ENCODE data around the gene RGS17.
"Not testable (repeated sequence)": the region's sequence is repeated elsewhere in the genome, so short reads cannot be mapped to it uniquely, and the experiment has no call there.

RGS17 gene

GRCh38 chr6:153123801-153124200, 7.3 kb downstream of the RGS17 start:
- no peak for DNase-seq

- no peak for DNase-seq
Observed at GRCh38 chr6:153121311-153121710, 9.8 kb downstream of the RGS17 start.

GRCh38 chr6:153117986-153118879, 12.8 kb downstream of the RGS17 start:
- DNase-seq, result no peak

- not testable (repeated sequence) for DNase-seq
Observed at GRCh38 chr6:153111082-153111481, 20.0 kb downstream of the RGS17 start.

DNA sequence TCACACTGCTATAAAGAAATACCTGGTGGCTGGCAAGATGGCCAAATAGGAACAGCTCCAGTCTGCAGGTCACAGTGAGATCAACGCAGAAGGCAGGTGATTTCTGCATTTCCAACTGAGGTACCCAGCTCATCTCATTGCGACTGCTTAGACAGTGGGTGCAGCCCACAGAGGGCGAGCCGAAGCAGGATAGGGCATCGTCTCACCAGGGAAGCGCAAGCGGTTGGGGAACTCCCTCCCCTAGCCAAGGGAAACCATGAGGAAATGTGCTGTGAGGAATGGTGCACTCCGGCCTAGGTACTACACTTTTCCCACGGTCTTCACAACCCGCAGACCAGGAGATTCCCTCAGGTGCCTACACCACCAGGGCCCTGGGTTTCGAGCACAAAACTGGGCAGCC, 20.5 kb downstream of the RGS17 start:
- DNase-seq, result not testable (repeated sequence)

GRCh38 chr6:153108315-153108714, 22.8 kb downstream of the RGS17 start:
- no peak for DNase-seq

GRCh38 chr6:153106021-153106420, 25.1 kb downstream of the RGS17 start:
- no peak for DNase-seq

DNA sequence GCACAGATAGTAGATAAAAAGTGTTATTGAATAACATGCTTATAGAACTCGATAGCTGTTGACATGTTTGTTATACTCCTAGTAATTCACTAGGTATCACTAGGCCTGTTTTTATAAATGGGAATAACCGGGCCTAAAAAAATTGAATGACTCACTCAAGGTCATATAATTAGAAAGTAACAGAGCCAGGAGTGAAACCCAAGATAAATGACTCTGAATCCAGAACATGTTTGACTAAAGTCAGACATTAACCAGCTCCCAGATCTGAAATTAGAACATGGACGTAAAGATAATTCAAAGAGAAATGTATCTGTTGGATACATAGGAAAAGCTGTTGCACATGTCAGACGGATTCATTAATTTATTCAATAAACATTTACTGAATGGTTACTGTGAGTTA, 26.9 kb downstream of the RGS17 start:
- DNase-seq, result no peak

DNA sequence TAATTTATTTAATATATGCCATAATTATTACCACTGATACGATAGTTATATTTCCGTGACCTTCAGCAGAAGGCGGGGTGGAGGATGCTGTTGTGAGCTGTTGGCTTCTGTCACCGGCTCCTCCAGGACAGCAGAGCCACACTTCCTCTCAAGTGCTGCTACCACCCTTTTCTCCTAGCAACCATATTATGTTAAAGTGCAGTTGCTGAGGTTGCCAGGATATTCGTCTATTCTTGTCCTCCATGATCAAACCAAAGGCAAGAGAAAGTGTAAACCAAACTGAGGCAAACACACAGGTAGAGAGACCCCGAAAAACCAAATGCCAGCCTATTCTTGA, 27.8 kb downstream of the RGS17 start:
- DNase-seq, result no peak

- no peak for DNase-seq
Observed at GRCh38 chr6:153102605-153103318, 28.3 kb downstream of the RGS17 start.

GRCh38 chr6:153101461-153101860, 29.6 kb downstream of the RGS17 start:
- DNase-seq, result no peak

DNA sequence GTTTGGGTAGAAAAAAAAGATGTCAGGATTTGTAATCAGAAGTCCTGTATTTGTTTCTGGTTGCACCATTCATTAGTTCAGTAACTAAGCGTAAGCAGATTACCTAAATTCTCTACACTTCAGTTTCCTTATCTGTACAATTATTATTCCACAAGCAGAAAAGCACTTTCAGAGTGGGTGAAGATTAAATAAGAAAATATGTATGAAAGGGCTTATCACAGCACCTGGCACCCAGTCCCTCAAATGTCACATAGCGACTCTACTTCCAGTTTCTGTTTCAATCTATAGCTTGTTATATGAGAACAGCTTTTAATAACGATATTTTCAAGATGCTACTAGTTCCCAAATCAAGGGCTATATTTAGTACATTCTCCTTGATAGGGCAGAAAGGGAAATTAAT, 31.4 kb downstream of the RGS17 start:
- DNase-seq, result no peak

- DNase-seq, result no peak
Observed at GRCh38 chr6:153096792-153097191, 34.3 kb downstream of the RGS17 start.

GRCh38 chr6:153096031-153096430, 35.1 kb downstream of the RGS17 start:
- DNase-seq, result no peak

DNA sequence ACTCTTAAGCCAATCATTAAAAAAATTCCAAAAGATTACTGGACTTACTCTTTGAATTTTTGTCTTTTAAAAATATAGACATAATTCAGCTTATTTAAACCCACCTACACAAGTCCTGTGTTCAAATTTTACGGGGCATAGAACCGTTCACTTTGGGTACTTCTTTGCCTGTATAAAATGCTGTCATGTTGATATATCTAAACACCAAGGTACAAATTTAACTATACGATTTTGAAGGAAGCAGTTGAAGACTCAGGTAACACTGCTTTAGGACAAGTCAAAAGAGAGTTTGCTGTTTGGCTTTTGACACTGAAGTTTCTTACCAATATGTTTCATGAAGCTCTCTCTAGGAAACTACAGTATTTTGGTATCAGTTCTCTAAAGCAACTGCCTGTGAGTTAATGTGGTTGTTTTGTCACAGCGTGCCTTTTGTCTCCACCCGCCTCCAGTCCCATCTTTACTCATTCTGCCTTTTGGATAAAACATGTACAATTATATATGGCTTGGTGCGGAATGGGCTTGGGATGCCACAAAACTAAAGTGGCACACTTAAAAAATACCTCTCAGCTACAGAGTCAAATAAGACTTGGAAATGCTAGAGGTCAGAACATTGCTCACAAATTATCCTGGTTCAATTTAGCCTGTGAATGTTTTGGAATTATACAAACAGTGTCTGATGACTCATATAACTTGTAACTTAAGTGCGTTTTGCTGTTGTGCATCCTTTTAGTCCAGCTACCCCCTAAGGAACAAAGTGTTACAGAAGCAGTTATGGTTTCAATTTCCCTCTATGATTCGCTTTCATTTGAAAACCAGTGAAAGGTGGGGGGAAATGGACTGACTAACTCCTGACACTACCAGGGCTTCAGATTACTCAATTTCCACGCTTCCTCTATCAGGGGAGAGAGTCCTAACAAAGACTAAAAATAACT, 38.7 kb downstream of the RGS17 start:
- DNase-seq, result no peak

- no peak for DNase-seq
Observed at GRCh38 chr6:153090241-153090930, 40.7 kb downstream of the RGS17 start.

DNA sequence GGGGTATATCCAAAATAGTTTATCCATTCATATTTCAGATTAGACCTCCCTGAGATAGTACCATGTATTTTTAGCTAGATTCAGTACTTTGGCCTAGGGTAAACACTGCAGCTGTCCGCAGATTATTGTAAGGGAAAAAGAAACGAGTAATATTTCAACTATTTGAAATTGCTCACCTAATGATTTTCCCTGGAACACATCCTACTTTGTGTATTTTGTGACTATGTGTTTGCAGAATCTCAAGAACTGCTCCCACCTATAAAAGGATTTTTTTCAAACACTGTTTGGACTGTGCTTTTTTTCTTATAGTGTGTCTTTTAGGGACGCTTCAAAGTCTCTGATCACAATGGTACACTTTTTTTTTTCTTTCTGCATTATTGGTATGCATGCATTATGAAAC, 42.3 kb downstream of the RGS17 start:
- DNase-seq, result no peak

DNA sequence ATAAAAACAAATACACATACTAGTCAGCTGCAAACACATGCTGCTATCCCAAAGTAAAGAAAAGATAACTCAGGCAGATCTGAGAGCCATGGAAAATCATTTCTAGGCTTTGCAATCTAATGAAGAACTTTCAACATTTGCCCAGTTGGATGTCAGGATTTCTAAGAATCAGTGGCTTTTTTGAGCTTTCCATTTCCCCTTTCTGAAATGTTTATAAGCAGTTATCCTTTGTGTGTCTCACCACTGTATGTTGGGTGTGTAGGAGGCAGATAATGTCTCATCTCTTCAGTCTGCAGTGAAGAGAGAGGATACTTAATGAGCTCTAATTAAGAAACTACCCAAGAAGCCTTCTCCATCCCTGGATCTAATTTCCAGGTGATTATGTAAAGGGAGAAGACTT, 43.6 kb downstream of the RGS17 start:
- no peak for DNase-seq

DNA sequence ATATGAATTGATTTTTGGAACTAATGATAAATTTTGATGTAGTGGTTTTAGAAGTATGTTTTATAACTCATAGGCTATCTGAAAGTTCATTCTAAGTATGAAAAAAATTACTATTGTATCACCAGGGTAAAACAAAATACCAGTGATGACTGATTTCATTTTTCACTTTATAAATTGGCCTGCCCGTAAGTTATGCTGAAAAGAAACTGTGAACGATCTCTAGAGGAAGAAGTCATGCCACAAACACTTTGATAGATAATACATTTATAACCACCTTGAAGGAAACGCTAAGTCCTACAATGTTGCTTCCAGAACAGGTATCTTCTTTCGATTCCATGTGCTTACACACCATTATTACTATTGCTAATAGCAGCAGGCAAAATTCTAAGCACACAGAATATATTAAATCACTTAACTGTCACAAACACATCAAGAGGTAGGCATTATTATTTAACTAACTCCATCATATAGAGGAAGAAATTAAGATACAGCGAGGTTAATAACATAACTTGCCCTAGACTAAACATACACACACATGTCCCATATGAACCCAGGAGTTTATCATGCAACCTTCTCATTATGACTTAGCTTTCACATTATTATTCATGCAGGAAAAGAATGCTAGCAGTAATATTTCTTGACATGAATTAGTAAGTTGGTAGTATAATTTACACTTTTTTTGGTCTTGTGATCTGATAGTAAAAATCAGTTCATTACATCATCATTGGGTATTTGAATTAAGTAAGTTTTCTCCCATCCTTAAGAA, 44.7 kb downstream of the RGS17 start:
- DNase-seq, result no peak

- no peak for DNase-seq
Observed at GRCh38 chr6:153085239-153085638, 45.8 kb downstream of the RGS17 start.

- no peak for DNase-seq
Observed at GRCh38 chr6:153084393-153084792, 46.7 kb downstream of the RGS17 start.

- no peak for DNase-seq
Observed at GRCh38 chr6:153083869-153084268, 47.2 kb downstream of the RGS17 start.

All from effector CD4-positive, alpha-beta T cell (primary cell).